ENCODE measurements around the gene HSPA4. TPM values are rescaled to one million over a fixed set of nuclear protein-coding genes. Genes with fewer than 3 reads are reported as not detected.

Gene HSPA4
- total RNA-seq, 1 donor from 2014 or later: 123 TPM

Other genes with a start within 250 kb of the HSPA4 start
- gene SOWAHA, start 238.7 kb upstream of the HSPA4 start, total RNA-seq: not detected in 2 replicates
- 7.1 and 9.9 TPM in 2 replicates for gene SHROOM1, start 221.4 kb upstream of the HSPA4 start, total RNA-seq
- gene GDF9, start 185.5 kb upstream of the HSPA4 start, total RNA-seq: 0.14 TPM in 1 of 2 replicates, not detected in the other
- 68.8 and 98.9 TPM in 2 replicates for gene UQCRQ, start 185.4 kb upstream of the HSPA4 start, total RNA-seq
- gene LEAP2, start 178.3 kb upstream of the HSPA4 start, total RNA-seq: 0.09 and 0.17 TPM in 2 replicates
- gene AFF4, start 88.4 kb upstream of the HSPA4 start, total RNA-seq: 29.1 and 41.8 TPM in 2 replicates
- 15.7 and 27.6 TPM in 2 replicates for gene ZCCHC10, start 25.5 kb upstream of the HSPA4 start, total RNA-seq

Measured in dermis blood vessel endothelial cell (primary cell).